Measurements from ENCODE around the gene FAM3C.

FAM3C gene

DNA sequence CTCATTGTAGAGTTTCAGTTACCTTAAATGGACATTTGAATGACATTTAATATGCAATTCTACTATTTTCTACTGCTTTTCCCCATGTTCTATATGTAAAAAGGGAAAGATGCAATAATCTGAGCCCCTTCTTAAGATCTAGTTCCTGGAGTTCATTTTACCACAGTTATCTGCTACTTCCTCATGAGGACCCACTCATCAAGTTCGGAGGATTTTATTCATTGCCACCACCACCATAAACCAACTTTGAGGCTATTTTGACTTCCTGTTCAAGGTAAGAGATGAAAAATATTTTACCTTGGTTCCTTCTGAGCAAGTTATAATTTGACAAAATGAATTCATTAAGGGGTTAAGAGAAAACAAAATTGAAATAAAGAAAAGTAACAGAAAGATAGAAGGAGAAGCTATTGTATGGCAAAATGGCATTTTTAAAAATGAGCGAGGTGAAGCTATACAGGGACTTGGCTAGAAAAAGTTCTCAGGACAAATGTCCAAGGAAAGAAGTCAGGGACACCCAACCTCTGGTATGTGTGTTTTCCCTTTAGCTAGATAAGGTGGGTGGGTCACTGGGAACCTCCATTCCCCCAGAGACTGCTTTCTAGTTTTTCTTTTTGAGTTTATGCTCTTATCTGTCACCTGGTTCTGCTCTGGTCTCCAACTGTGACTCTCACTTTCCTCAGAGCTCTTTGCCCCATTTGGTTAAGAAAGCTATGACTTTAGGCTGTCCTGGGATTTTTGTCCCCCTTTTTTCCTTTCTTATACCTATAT, 14.9 kb upstream of the FAM3C start:
- DNase-seq = no peak

DNA sequence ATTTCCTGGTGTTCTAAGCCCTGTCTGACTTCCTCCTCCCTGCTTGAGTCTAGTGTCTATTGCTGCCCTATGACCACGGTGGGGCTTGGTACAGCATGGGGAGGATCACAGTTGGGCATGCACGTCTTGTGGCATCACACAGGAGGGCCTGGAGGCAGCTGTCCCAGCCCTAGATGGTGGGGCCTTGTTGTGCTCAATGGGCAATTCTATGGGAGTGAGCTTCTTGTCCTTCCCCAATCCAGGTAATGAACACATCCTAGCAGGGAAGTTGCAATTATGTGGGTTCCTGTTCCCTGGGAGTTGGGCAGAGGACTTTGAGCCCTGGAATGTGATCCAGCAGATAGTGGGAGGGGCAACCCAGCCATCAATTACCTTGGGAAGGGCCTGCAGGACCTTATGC, 10.8 kb upstream of the FAM3C start:
- no peak for DNase-seq

DNA sequence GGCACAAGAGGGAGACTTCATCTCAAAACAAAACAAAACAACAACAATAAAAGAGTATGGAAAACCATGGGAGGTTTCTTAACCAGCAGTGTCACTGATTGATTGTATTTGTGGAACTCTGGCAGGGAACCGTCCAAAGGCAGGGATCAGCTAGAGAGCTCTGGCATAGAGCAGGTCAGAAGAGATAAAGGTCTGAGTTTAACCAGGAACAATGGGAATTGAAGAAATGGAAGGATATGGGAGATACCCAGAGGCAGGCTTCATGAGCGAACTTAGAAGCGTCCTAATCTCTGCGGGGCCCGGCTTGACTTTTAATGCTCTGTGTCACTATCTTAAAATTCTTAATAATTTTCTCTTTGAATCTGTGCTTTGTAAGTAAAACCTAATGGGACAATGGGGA, 10.4 kb upstream of the FAM3C start:
- DNase-seq = no peak

DNA sequence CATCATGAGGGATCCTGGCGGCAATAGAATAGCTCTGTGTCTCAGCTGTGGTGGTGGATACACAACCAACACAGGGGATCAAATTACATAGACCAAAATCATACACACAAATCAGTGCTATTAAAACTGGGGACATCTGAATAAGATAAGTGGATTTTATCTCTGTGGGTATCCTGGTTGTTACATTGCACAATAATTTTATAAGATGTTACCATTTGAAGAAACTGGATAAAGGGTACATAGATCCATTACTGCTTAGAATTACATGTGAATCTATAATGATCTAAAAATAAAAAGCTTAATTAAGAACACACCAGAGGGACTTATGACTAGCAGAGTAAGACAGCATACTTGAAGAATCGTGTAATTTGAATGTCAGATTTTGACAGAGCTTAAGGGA, 8.2 kb upstream of the FAM3C start:
- no peak for DNase-seq

DNA sequence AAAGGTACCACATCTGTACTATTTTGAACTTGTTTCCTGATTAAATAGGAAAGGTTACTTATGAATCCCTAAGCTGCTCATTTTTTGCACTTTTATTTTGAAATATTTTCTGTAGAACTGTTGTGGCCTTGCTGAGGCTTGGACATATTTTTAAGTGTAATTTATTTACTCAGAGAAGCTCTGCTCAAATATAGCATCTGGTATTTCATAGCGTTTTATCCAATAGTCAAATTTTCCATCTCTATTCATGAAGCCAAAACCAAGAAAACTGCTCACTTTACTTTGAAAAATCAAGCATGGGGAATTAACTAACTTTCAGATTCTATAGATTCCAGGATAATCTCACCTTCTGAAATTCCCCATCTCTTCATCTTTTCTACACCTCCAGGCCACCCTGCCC, 6.6 kb upstream of the FAM3C start:
- no peak for DNase-seq

DNA sequence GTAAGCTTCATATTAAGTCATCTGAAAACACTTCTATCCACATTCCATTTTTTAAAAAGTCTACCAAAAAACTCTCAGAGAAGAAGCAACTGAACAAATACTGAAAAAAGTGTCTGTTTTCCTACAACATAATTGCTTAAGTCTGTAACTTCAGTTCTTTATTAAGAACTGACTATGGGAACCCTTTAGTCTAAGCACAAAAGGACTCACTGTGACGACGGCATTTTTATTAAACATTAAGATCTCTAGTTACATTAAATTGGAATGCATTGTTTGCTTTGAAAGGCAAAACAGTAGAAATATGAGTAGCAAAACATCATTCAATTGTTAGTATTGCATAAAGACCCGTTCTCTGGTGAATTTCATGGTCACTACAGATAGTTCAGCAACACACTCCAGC, 5.8 kb upstream of the FAM3C start:
- DNase-seq = no peak

DNA sequence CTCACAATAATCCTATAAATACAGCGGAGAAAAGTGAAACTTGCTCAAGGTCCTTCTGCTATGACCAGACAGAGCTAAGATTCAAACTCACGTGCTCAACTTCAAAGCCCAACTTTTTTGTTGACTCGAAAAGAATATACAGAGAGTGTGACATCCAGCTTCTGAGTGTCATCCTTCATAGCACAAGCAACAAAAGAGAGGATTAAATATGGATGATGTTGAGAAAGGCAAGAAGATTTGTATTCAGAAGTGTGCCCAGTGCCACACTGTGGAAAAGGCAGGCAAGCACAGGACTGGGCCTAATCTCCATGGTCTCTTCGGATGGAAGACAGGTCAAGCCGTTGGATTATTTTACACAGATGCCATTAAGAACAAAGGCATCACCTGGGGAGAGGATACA, 2.1 kb upstream of the FAM3C start:
- no peak for DNase-seq

DNA sequence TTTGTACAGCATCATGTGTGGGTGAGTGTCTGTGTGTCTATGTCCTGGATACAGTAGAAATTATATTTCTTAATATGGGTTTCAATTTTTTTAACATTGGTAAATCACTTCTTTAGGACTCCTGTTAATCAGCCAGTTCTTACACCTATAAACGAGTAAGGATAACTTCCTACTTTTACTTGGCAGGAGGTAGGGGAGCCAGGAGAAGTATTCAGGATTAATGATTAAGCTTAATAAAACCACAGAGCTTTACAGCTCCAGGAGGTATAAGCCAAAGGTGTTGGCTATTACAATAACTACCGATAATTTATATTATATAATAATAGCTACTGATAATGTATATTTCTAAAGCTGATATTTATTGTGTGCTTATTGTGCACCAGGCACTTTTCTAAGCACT, 1.7 kb upstream of the FAM3C start:
- no peak for DNase-seq

DNA sequence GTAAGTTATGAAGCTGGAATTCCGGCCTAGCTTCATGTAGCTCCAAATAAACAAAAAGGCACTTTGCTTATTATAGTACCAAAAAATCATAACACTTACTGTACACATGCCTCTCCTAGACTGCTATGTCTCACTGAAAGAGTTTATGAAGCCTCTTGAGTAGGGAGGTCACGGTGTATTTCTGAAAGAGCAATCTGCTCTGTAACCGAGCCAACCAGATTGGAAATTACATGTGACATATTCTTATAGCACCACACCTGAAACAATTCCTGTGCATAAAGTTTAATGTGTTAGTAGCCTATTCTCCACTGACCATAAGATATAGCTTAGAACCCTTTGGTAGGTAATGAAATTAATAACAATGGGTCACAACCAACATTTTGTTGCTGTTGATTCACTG, 1.3 kb upstream of the FAM3C start:
- DNase-seq = no peak

DNA sequence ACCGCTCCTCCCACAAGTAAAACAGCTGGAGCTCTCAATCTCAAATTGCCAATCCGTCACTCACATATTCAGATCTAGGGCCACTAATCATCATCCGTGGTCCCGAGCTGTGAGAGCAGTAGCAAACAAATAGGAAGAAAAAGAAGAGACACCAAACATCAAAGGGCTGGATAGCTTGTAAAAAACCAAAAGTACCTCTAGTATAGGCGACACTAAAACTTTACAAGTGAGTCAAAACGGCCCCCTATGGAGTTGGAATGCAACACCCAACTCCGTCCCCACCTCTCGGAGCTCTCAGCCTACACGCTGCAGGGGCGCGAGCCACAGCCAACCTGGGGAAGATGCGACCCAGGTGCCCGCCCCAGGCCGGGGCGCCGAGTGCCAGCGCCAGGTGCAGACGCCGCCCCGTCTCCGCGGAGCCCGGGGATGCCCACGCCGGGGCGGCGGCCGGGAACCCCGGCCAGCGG, 581 bp downstream of the FAM3C start:
- peak; percentile 63 for DNase-seq

DNA sequence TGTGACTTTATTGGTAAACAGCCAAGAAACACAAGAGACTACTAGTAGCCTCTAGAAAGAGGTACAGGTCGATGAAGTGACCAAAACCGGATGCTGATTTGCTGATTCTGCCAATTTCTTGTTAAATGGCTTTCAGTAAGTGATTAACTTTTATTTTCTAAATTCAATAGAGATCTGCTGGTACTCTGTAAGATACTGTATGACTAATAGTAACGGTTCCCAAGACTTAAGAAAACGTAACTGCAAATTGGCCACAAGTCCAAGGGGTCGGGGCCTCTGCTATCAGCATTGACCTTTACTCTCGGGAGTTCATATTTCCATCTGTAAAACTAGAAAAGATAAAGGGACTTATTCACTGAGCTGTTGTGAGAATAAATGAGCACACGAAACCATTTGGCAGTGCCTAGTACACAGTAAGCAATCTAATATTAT, 1.4 kb downstream of the FAM3C start:
- DNase-seq = no peak

DNA sequence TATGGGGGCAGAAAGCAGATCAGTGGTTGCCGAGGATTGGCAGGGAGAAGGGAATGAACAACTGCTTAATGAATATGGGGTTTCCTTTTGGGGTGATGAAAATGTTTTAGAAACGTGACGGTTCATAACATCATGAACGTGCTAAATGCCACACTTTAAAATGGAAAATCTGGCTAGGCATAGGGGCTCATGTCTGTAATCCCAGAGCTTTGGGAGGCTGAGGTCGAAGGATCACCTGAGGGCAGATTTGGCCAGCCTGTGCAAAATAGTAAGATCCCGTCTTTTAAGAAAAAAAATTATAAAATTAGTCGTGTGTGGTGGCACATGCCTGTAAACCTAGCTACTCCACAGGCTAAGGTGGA, 3.1 kb downstream of the FAM3C start:
- DNase-seq = no peak

DNA sequence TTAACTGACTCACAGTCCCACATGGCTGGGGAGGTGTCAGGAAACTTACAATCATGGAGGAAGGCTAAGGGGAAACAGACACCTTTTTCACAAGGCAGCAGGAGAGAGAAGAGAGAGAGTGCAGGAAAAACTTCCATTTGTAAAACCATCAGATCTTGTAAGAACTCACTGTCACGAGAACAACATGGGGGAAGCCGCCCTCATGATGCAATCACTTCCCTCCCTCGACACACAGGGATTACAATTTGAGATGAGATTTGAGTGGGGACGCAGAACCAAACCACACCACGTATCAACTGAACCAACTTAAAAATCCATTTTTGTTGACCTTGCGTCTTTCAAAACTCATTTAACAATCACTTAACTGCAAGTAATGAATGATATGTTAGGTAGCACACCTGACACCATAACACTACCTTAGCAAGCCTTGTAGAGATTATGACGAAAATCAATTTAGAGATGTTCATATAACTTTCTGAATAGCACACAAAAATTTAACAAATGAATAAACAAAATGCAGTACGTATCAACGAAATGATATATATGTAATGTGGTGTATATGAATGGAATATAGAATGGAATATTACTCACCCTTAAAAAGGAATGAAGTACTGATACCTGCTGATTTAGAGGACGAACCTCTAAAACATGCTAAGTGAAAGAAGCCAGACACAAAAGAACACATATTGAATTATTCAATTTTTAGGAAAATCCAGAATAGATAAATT, 3.7 kb downstream of the FAM3C start:
- DNase-seq = no peak

DNA sequence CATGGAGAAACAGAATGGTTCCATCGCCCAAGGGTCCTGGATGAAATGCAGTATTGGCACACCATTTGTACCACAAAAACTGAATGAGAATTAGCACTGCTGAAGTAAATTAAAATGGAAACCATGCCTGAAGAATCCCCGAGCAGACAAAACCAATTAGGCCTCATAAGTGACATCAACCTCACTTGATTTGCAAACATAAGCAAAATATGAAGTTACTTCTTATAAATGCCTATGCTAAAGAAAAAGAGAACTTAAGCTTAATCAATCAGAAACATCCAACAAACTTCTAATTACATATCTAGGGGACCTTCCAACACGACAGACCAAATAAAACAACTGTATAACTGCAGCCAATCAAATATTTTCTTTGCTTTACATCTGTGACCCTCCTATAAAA, 4.4 kb downstream of the FAM3C start:
- DNase-seq = no peak

DNA sequence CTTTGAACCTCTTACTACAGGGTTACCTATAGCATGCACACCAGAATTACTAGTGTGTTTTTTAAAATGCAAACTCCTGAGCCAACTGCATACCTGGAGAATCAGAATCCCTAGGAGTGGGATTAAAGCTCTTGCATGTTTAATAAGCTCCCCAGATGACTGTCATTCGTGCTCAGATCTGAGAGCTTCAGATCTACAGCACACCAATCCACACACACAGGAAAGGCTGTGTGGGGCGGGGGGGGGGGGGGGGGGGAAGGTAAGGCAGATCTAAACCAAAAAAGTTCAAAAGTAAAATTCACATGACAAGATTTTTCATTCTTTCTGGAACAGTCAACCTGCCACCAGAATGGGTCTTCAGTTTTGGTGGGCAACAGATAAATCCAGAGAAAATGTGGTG, 5.5 kb downstream of the FAM3C start:
- DNase-seq = no peak

DNA sequence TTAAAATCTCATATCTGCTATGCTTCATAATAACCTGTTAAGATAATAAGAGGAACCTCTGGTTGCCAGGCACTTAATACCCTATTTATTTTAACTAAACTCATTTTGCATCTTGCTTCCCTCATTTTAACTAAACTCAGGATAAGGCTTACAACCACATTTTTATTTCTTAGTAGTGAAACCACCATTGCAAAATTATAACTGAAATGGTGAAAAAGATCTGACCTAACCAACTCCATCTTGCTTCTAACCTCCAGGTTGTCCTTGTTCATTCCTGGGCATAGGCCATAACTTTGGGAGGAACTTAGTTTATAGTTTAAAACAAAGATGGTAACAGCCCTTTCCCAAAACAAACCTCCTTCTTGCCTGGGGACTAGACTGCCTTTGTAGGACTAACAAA, 6.0 kb downstream of the FAM3C start:
- DNase-seq = no peak

DNA sequence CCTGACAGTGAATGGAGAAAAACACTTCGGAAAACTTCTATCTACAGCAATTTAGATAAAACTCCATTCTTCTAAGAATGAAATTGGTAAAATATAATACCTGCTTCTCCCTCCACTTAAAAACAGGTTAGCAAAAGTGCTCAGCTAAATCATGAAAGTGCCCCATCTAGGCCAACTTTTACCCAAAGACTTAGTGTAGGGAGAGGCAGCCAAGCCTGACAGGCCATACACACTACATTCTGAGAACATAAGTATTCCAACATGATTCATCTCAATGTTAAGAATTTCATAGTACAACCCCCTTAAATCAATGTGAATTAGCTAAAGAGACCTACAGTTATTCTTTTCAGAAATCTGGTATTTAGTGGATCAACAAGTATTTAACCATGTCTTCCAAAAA, 7.2 kb downstream of the FAM3C start:
- no peak for DNase-seq

DNA sequence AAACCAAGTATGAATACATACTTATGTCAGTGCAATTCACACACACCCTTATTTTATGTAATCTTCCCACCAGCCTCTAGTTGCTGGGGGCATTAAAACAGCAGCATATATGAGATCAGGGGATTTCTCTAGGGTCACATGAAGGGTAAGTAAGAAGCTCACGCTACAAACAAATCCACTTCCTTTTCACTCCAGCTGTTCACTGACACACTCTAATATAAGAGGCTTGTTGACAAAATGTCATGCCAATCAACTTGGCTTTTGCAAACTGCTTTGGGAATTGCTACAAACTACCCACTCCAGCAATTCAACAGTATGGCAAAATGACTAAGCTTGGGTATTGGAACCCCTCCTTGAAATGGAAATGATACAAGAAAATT, 10.3 kb downstream of the FAM3C start:
- peak; percentile 30 for DNase-seq

DNA sequence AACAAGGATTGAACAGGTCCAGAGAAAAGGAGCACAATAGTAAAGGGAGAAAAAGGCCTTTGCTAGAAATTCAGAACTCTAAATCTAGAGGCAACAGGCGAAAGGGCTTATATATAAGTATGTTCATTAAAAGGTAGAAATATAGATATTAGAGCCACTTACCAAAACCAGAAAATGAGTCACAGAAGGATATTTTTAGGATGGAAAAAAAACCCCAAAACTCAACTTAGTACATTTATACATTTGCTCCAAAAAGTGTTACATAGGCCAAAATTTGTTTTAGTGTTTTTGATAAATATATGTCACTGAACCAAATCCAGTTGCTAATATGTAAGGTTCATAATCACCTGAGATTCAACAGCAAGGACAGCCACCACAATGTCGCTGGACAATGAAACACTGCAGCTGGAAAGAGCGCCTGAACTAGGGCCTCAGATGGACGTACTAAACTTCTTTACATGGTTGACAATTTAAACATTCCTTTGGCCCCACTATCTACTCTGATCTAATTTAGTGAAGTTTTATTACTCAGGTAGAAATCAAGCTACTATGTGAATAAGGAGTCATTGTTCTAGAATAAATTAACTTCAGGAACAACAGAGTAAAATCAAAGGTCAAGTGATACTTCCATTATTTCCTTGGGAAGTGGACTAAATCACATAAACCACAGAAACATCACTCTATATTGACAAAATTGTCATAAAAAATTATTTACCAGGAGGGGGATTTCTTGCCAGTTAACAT, 10.9 kb downstream of the FAM3C start:
- DNase-seq = no peak

DNA sequence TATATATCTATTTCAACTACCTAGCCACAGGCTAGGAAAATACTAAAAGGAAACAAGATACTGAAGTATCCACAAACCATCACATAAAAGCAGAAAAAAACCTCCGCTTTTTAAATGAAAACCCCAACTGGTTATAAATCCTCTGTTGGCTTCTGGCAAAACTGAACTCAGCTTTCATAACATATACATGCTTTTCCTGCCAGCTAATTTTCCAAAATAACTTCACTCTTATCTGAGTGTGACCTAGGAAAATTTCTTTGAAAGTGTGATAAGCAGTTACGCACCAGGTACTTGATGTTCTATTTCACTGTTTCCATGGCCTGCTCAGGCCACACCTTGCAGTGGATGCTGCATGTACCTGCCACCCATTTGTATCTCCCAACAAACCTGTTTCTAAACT, 11.8 kb downstream of the FAM3C start:
- DNase-seq = no peak

DNA sequence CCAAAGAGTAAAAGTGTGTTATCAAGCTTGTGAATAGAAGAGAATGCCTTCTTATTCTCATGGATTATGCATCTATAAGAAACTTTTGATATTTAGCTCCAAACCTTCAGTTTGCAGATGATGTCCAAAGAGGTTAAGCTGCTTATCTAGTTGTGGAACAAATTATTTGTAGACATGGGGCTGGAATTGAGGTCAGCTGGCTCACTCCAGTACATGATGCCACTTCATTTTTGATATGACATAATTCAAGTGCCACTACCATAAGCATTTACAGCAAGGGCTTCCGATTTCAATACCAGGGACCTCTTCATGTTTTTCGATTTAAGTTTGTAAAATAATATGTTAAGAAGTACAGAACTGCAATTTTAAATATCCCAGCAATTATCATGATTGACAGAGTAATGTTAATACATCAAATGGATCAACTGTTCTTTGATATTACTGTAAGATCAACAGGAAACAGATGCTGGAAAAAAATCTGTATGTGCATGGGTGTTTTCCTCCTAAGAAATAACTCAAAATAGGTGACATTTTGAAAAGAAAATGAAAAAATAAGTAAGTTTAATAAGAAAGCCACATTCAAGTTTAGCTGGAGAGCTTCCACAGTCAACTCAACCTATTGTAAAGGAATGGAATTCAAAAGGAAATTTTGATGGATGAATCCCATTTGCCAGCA, 12.7 kb downstream of the FAM3C start:
- no peak for DNase-seq

DNA sequence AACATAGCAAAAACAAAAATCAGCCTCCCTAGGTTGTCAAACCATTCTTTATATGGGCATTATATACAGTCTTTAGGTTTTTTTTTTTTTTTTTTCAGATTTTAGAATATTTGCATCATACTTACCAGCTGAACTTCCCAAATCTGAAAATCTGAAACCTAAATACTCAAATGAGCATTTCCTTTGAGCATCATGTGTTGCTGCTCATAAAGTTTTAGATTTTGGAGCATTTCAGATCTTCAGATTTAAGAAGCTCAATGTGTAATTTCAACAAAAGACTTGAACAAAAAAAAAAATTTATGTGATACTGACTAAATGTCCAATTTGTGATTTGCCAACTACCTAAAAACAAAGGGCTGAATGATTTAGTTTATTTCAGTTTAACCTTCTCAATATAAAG, 13.6 kb downstream of the FAM3C start:
- no peak for DNase-seq

DNA sequence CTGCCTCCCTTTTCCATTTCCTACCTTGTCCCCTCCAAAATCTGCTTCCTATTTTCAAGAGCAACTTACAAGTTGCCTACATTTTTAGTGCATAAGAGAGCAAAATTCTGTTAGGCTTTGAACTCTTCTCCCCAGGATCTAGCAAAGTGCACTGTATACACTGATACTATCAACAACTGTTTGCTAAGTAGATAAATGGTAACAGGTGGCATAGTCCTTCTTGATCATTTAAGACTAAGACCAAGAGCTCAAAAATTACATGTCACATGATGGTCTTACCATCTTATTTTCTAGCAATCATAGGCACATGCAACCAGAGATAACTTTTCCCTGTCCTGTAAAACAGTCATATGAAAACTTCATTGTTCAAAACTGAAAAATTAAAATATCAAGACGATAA, 16.2 kb downstream of the FAM3C start:
- no peak for DNase-seq

DNA sequence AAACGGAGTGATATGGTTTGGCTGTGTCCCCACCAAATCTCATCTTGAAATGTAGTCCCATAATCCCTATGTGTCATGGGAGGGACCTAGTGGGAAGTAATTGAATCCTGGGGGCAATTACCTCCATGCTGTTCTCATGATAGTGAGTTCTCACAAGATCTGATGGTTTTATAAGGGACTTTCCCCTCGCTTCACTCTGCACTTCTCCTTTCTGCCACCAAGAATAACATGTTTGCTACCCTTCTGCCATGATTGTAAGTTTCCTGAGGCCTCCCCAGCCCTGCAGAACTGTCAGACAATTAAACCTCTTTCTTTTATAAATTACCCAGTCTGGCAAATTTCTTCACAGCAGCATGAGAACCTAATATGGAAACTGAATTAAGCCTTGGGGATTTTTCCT, 19.1 kb downstream of the FAM3C start:
- DNase-seq = no peak

All from CD4-positive, alpha-beta T cell treated with Interferon gamma for 1 hour (primary cell).